HG02938 (cell line): ENCODE data around the gene SLC25A53.
"Not testable (repeated sequence)": the region's sequence is repeated elsewhere in the genome, so short reads cannot be mapped to it uniquely, and the experiment has no call there.

Experiments used
- ATAC-seq: cut with Tn5 transposase; IDR thresholded peaks from one replicate; pipeline ENCODE4 v1.9.1; 2021; ENCODE audit warnings: mild to moderate bottlenecking, moderate library complexity; ENCODE audit not compliant: unreplicated experiment

SLC25A53 gene

GRCh38 chrX:104134583-104135261 lies 22.1 kb downstream of the SLC25A53 start:
- ATAC-seq, result no peak

GRCh38 chrX:104130808-104131207 lies 26.0 kb downstream of the SLC25A53 start:
- ATAC-seq, result no peak

GRCh38 chrX:104126856-104127255 lies 30.0 kb downstream of the SLC25A53 start:
- ATAC-seq, result no peak

- peak; percentile 60 for ATAC-seq
Observed at GRCh38 chrX:104122829-104123228, 34.0 kb downstream of the SLC25A53 start.

- ATAC-seq, result no peak
Observed at GRCh38 chrX:104118765-104119164, 38.0 kb downstream of the SLC25A53 start.

- ATAC-seq, result no peak
Observed at GRCh38 chrX:104117759-104118158, 39.0 kb downstream of the SLC25A53 start.

- ATAC-seq, result peak; percentile 38
Observed at GRCh38 chrX:104113222-104113965, 43.4 kb downstream of the SLC25A53 start.

- ATAC-seq, result peak; percentile 66
Observed at GRCh38 chrX:104112326-104112951, 44.4 kb downstream of the SLC25A53 start, which contains the start of gene ZCCHC18. TSS of gene ZCCHC18 (plus strand) at chrX:104112523. CDS start at chrX:104114112, 1,589 bp downstream.

GRCh38 chrX:104110491-104111240 lies 46.1 kb downstream of the SLC25A53 start:
- peak; percentile 40 for ATAC-seq

- no peak for ATAC-seq
Observed at GRCh38 chrX:104108955-104109354, 47.9 kb downstream of the SLC25A53 start.

GRCh38 chrX:104105330-104106262 lies 51.2 kb downstream of the SLC25A53 start:
- no peak for ATAC-seq

GRCh38 chrX:104104676-104105075 lies 52.1 kb downstream of the SLC25A53 start:
- no peak for ATAC-seq

- ATAC-seq, result no peak
Observed at GRCh38 chrX:104098919-104099318, 57.9 kb downstream of the SLC25A53 start.

- peak; percentile 76 for ATAC-seq
Observed at GRCh38 chrX:104098151-104098808, 58.5 kb downstream of the SLC25A53 start.

GRCh38 chrX:104085919-104086318 lies 70.9 kb downstream of the SLC25A53 start:
- ATAC-seq, result no peak

- no peak for ATAC-seq
Observed at GRCh38 chrX:104085477-104085876, 71.3 kb downstream of the SLC25A53 start.

GRCh38 chrX:104084534-104085277 lies 72.1 kb downstream of the SLC25A53 start:
- ATAC-seq, result no peak

GRCh38 chrX:104084063-104084462 lies 72.7 kb downstream of the SLC25A53 start:
- no peak for ATAC-seq

GRCh38 chrX:104077854-104078253 lies 79.0 kb downstream of the SLC25A53 start:
- ATAC-seq, result not testable (repeated sequence)
